Neural progenitor cell (in vitro differentiated cells): ENCODE measurements around the gene ISL2. TPM values are rescaled to one million over a fixed set of nuclear protein-coding genes. Genes with fewer than 3 reads are reported as not detected.
A peak's percentile ranks its signal among the peaks of the same experiment; 100 is the strongest.

Source experiments
- DNase-seq: peaks from one replicate; pipeline ENCODE4 v3.0.0-alpha.2; 2016; ENCODE audit warnings: low spot score
- H2AFZ ChIP-seq: fragments of 200-600 bp; sonication (generic); replicated peaks from 2 replicates; pipeline ENCODE4 v1.6.1; 2016; ENCODE audit warnings: antibody characterized with exemption
- H3F3A ChIP-seq: fragments of 200-600 bp; sonication (generic); 2 replicates; pipeline ENCODE4 v1.6.1; 2016; ENCODE audit warnings: antibody characterized with exemption, low read depth
- H3K27ac ChIP-seq: fragments of 200-600 bp; sonication (generic); 2 replicates; pipeline ENCODE4 v1.5.1; 2016; ENCODE audit warnings: mild to moderate bottlenecking
- H3K27me3 ChIP-seq: fragments of 200-600 bp; sonication (generic); 2 replicates; pipeline ENCODE4 v1.6.1; 2016; ENCODE audit warnings: mild to moderate bottlenecking, moderate library complexity
- H3K36me3 ChIP-seq: fragments of 200-600 bp; sonication (generic); 2 replicates; pipeline ENCODE4 v1.5.1; 2016
- H3K4me1 ChIP-seq: fragments of 200-600 bp; sonication (generic); 2 replicates; pipeline ENCODE4 v1.6.1; 2016; ENCODE audit warnings: mixed run types
- H3K4me2 ChIP-seq: fragments of 200-600 bp; sonication (generic); 2 replicates; pipeline ENCODE4 v1.6.1; 2016
- H3K4me3 ChIP-seq: fragments of 200-600 bp; sonication (generic); 2 replicates; pipeline ENCODE4 v1.5.1; 2016
- H3K79me2 ChIP-seq: fragments of 200-600 bp; sonication (generic); 2 replicates; pipeline ENCODE4 v1.6.1; 2016; ENCODE audit warnings: low read depth
- H3K9ac ChIP-seq: fragments of 200-600 bp; sonication (generic); 2 replicates; pipeline ENCODE4 v1.6.1; 2016
- H3K9me3 ChIP-seq: fragments of 200-600 bp; sonication (generic); 2 replicates; pipeline ENCODE4 v1.5.1; 2016; ENCODE audit warnings: low read depth
- H4K20me1 ChIP-seq: fragments of 200-600 bp; sonication (generic); 2 replicates; pipeline ENCODE4 v1.6.1; 2016; ENCODE audit warnings: low read depth
- H3K27ac Mint-ChIP-seq: 3 replicates; pipeline ENCODE4 v1.8.0; 2021; ENCODE audit warnings: mixed read lengths
- H3K27me3 Mint-ChIP-seq: 2 replicates; pipeline ENCODE4 v1.8.0; 2022; ENCODE audit warnings: low read depth, mild to moderate bottlenecking, inconsistent platforms, moderate library complexity, mixed read lengths; ENCODE audit not compliant: insufficient read depth
- H3K36me3 Mint-ChIP-seq: 3 replicates; pipeline ENCODE4 v1.8.0; 2021; ENCODE audit warnings: mixed read lengths
- H3K4me1 Mint-ChIP-seq: 3 replicates; pipeline ENCODE4 v1.8.0; 2021; ENCODE audit warnings: mixed read lengths
- H3K4me3 Mint-ChIP-seq: 3 replicates; pipeline ENCODE4 v1.8.0; 2021; ENCODE audit warnings: mild to moderate bottlenecking, moderate library complexity, mixed read lengths
- H3K9me3 Mint-ChIP-seq: 3 replicates; pipeline ENCODE4 v1.8.0; 2020; ENCODE audit warnings: mixed read lengths
- EZH2 ChIP-seq: fragments of 200-600 bp; sonication (generic); IDR thresholded peaks from 2 replicates; pipeline ENCODE4 v1.6.1; 2017; ENCODE audit warnings: antibody characterized with exemption, mild to moderate bottlenecking, moderate library complexity
- EZH2phosphoT487 ChIP-seq: fragments of 200-600 bp; sonication (generic); IDR thresholded peaks from 2 replicates; pipeline ENCODE4 v1.6.1; 2017; ENCODE audit warnings: antibody characterized with exemption
- total RNA-seq: library from RNA; depleted of rRNA; stranded (reverse); fragments of >200 nt; gene quantifications from 2 replicates; pipeline ENCODE4 v1.2.3, GENCODE V29; 2015; ENCODE audit warnings: low replicate concordance
- TF ChIP-seq, protein P1 (sequence below): fragments of 200-600 bp; sonication (generic); IDR thresholded peaks from 2 replicates; pipeline ENCODE4 v1.5.1; 2017; ENCODE audit warnings: antibody characterized with exemption, mild to moderate bottlenecking

ISL2 gene
- total RNA-seq, 1 donor from 2014 or later: not detected

DNA sequence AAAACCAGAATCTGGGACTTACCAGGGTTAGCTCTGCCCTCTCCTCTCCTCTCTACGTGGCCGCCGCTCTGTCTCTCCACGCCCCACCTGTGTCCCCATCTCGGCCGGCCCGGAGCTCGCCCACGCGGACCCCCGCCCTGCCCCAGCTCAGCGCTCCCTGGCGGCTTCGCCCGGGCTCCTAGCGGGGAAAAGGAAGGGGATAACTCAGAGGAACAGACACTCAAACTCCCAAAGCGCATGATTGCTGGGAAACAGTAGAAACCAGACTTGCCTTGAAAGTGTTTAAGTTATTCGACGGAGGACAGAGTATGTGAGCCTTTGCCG lies 5.4 kb downstream of the ISL2 start:
- peaks cover 40% of the 10 kb centered on the region for H3K4me1 Mint-ChIP-seq

GRCh38 chr15:76342382-76343201 lies 6.0 kb downstream of the ISL2 start:
- H3K9me3 ChIP-seq: no peaks in the 10 kb centered on the region
- peaks cover 90% of the 10 kb centered on the region for H4K20me1 ChIP-seq
- Mint-ChIP-seq H3K4me1 (peaks cover 37% of the 10 kb centered on the region), H3K27ac (no peak overlapping the region), H3K27me3 (peaks cover 79% of the 10 kb centered on the region), H3K36me3 (no peaks in the 10 kb centered on the region), H3K9me3 (no peaks in the 10 kb centered on the region), H3K4me3 (peak overlapping the region; percentile 73)
- peak overlapping the region; percentile 61 for H3K4me2 ChIP-seq
- TF ChIP-seq EZH2phosphoT487 (peak; percentile 75), EZH2 (peak; percentile 77)
- TF ChIP-seq, protein P1, sequence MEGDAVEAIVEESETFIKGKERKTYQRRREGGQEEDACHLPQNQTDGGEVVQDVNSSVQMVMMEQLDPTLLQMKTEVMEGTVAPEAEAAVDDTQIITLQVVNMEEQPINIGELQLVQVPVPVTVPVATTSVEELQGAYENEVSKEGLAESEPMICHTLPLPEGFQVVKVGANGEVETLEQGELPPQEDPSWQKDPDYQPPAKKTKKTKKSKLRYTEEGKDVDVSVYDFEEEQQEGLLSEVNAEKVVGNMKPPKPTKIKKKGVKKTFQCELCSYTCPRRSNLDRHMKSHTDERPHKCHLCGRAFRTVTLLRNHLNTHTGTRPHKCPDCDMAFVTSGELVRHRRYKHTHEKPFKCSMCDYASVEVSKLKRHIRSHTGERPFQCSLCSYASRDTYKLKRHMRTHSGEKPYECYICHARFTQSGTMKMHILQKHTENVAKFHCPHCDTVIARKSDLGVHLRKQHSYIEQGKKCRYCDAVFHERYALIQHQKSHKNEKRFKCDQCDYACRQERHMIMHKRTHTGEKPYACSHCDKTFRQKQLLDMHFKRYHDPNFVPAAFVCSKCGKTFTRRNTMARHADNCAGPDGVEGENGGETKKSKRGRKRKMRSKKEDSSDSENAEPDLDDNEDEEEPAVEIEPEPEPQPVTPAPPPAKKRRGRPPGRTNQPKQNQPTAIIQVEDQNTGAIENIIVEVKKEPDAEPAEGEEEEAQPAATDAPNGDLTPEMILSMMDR: no peak
- no peak overlapping the region for H3K9ac ChIP-seq
- no peaks in the 10 kb centered on the region for H3K79me2 ChIP-seq
- no peaks in the 10 kb centered on the region for H3K36me3 ChIP-seq
- H3K27ac ChIP-seq: no peak overlapping the region
- H3K4me1 ChIP-seq: peaks cover 31% of the 10 kb centered on the region
- peaks cover 100% of the 10 kb centered on the region for H3K27me3 ChIP-seq
- H3F3A ChIP-seq: peaks cover 48% of the 10 kb centered on the region
- peak; percentile 69 for DNase-seq
- no peak overlapping the region for H2AFZ ChIP-seq
- H3K4me3 ChIP-seq: peak overlapping the region; percentile 14

More for the DNA sequence above, 5.4 kb downstream of the ISL2 start:
- H3K4me1 ChIP-seq: peaks cover 27% of the 10 kb centered on the region
- Mint-ChIP-seq H3K27me3 (peaks cover 82% of the 10 kb centered on the region), H3K4me3 (peak overlapping the region; percentile 73), H3K9me3 (no peaks in the 10 kb centered on the region), H3K36me3 (no peaks in the 10 kb centered on the region), H3K27ac (no peak overlapping the region)
- no peaks in the 10 kb centered on the region for H3K79me2 ChIP-seq
- H3K27ac ChIP-seq: no peak overlapping the region
- H3F3A ChIP-seq: peaks cover 53% of the 10 kb centered on the region
- H3K27me3 ChIP-seq: peaks cover 100% of the 10 kb centered on the region
- H3K4me3 ChIP-seq: no peak overlapping the region
- H3K36me3 ChIP-seq: no peaks in the 10 kb centered on the region
- H2AFZ ChIP-seq: no peak overlapping the region
- peak overlapping the region; percentile 71 for H3K4me2 ChIP-seq
- DNase-seq: peak; percentile 48
- H3K9me3 ChIP-seq: no peaks in the 10 kb centered on the region
- H4K20me1 ChIP-seq: peaks cover 90% of the 10 kb centered on the region
- TF ChIP-seq EZH2phosphoT487 (peak; percentile 83), EZH2 (peak; percentile 95)
- TF ChIP-seq, protein P1: peak; percentile 20
- H3K9ac ChIP-seq: no peak overlapping the region

DNA sequence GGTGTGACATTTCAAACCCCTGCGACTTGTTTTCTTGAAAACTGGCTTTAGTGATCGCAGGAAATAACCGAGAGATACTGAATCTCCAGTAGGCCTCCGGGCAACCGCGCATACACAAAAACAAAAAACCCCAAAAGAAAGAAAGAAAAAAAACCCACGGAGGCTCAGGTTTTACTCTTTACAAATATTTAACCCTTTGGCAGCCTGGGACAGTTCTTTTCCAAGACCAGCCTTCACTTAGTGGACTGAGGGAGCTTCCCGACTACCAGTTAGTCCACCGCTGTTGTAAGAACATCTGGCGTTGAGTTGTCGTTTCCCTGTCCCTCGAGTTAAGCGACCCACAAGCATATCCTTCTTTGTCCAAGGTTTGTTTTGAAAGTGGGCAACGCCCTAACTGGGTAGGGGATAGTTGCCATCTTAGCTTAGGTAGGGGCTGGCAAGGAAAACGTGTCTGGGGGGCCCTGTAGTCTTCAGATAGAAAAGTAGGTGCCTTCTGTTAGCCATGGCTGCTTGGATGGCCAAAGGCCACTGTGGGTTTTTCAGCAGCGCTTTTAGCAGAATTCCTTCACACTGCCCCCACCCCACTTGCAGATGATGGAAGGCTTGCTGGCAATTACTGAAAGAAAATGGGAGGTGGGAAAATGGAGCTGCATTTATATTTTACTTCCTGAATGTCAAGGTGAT lies 6.9 kb downstream of the ISL2 start:
- Histone ChIP-seq H3K9me3 (no peaks in the 10 kb centered on the region), H3K79me2 (no peaks in the 10 kb centered on the region), H4K20me1 (peaks cover 95% of the 10 kb centered on the region), H3K27me3 (peaks cover 100% of the 10 kb centered on the region), H3K4me1 (peaks cover 30% of the 10 kb centered on the region), H3K9ac (no peak overlapping the region), H3K36me3 (no peaks in the 10 kb centered on the region), H3F3A (peaks cover 46% of the 10 kb centered on the region), H3K27ac (no peak overlapping the region), H3K4me2 (peak overlapping the region; percentile 61), H3K4me3 (no peak overlapping the region), H2AFZ (no peak overlapping the region)
- peak; percentile 30 for DNase-seq
- Mint-ChIP-seq H3K27me3 (peaks cover 85% of the 10 kb centered on the region), H3K27ac (no peak overlapping the region), H3K4me3 (no peak overlapping the region), H3K4me1 (peaks cover 39% of the 10 kb centered on the region), H3K36me3 (no peaks in the 10 kb centered on the region), H3K9me3 (no peaks in the 10 kb centered on the region)
- peak; percentile 60 for TF ChIP-seq EZH2phosphoT487
- TF ChIP-seq, protein P1: no peak
- no peak for TF ChIP-seq EZH2
